ENCODE results near the gene PLD4. TPM values are rescaled to one million over a fixed set of nuclear protein-coding genes. Genes with fewer than 3 reads are reported as not detected.
"Not testable (repeated sequence)": the region's sequence is repeated elsewhere in the genome, so short reads cannot be mapped to it uniquely, and the experiment has no call there.

The PLD4 gene
- total RNA-seq, 2 donors from 2014 or later = 1.2 TPM; not detected in 1

- DNase-seq = no peak
- H3K9ac ChIP-seq (ENCODE audit: low read depth in 2 of 2, low read length in 2 of 2) = no peak overlapping the region
- H3K27ac ChIP-seq = no peak overlapping the region
- no peak overlapping the region for H3K4me3 ChIP-seq
- no peaks in the 10 kb centered on the region for H3K36me3 ChIP-seq
- intact Hi-C loops (cut with DNase I) = no loop called here
- H3K9me3 ChIP-seq = no peaks in the 10 kb centered on the region
- TF ChIP-seq CTCF (IDR thresholded peaks at IDR 0.05) = no peak
- H3K27me3 ChIP-seq = peaks cover 3% of the 10 kb centered on the region
- no peaks in the 10 kb centered on the region for H3K4me1 ChIP-seq
These were observed 14.3 kb downstream of the PLD4 start for GRCh38 chr14:104938960-104939359.

GRCh38 chr14:104939666-104940410 is 15.2 kb downstream of the PLD4 start:
- no peaks in the 10 kb centered on the region for H3K9me3 ChIP-seq
- no peak for DNase-seq
- TF ChIP-seq CTCF (IDR thresholded peaks at IDR 0.05) = no peak
- no peak overlapping the region for H3K9ac ChIP-seq (ENCODE audit: low read depth in 2 of 2, low read length in 2 of 2)
- no peaks in the 10 kb centered on the region for H3K36me3 ChIP-seq
- H3K4me1 ChIP-seq = no peaks in the 10 kb centered on the region
- no peak overlapping the region for H3K27ac ChIP-seq
- no peak overlapping the region for H3K4me3 ChIP-seq
- intact Hi-C loops (cut with DNase I) = no loop called here
- peaks cover 3% of the 10 kb centered on the region for H3K27me3 ChIP-seq

GRCh38 chr14:104940526-104941150 is 16.0 kb downstream of the PLD4 start:
- Histone ChIP-seq H3K36me3 (no peaks in the 10 kb centered on the region), H3K9me3 (no peaks in the 10 kb centered on the region), H3K9ac (ENCODE audit: low read depth in 2 of 2, low read length in 2 of 2) (no peak overlapping the region), H3K4me1 (no peaks in the 10 kb centered on the region), H3K27me3 (peaks cover 3% of the 10 kb centered on the region), H3K27ac (no peak overlapping the region), H3K4me3 (no peak overlapping the region)
- intact Hi-C loops (cut with DNase I) = no loop called here
- no peak for TF ChIP-seq CTCF (IDR thresholded peaks at IDR 0.05)
- no peak for DNase-seq

- Histone ChIP-seq H3K4me3 (no peak overlapping the region), H3K27ac (no peak overlapping the region), H3K4me1 (no peaks in the 10 kb centered on the region), H3K9ac (ENCODE audit: low read depth in 2 of 2, low read length in 2 of 2) (no peak overlapping the region), H3K9me3 (no peaks in the 10 kb centered on the region), H3K27me3 (no peaks in the 10 kb centered on the region), H3K36me3 (no peaks in the 10 kb centered on the region)
- intact Hi-C loops (cut with DNase I) = no loop called here
- DNase-seq = no peak
- TF ChIP-seq CTCF (IDR thresholded peaks at IDR 0.05) = no peak
These were observed 17.1 kb downstream of the PLD4 start for GRCh38 chr14:104941508-104942365.

GRCh38 chr14:104942586-104942985 is 17.9 kb downstream of the PLD4 start:
- no peaks in the 10 kb centered on the region for H3K36me3 ChIP-seq
- intact Hi-C loops (cut with DNase I) = no loop called here
- no peak for TF ChIP-seq CTCF (IDR thresholded peaks at IDR 0.05)

GRCh38 chr14:104943216-104944015 is 18.7 kb downstream of the PLD4 start:
- H3K4me1 ChIP-seq; H3K36me3 ChIP-seq; intact Hi-C loops (cut with DNase I); H3K4me3 ChIP-seq; DNase-seq; H3K27ac ChIP-seq; H3K9ac ChIP-seq (ENCODE audit: low read depth in 2 of 2, low read length in 2 of 2); H3K27me3 ChIP-seq; H3K9me3 ChIP-seq: not testable (repeated sequence)

More at GRCh38 chr14:104942586-104942985, 17.9 kb downstream of the PLD4 start:
- no peak for DNase-seq
- H3K27me3 ChIP-seq = no peaks in the 10 kb centered on the region
- no peak overlapping the region for H3K27ac ChIP-seq
- no peaks in the 10 kb centered on the region for H3K4me1 ChIP-seq
- H3K4me3 ChIP-seq = no peak overlapping the region
- no peaks in the 10 kb centered on the region for H3K9me3 ChIP-seq
- H3K9ac ChIP-seq (ENCODE audit: low read depth in 2 of 2, low read length in 2 of 2) = no peak overlapping the region

GRCh38 chr14:104944016-104944308 is 19.3 kb downstream of the PLD4 start:
- H3K27ac ChIP-seq; intact Hi-C loops (cut with DNase I); H3K9ac ChIP-seq (ENCODE audit: low read depth in 2 of 2, low read length in 2 of 2); DNase-seq; H3K36me3 ChIP-seq; H3K27me3 ChIP-seq; H3K4me3 ChIP-seq; H3K9me3 ChIP-seq; H3K4me1 ChIP-seq: not testable (repeated sequence)

All from colonic mucosa (tissue), 4 donors.